D721Med (cell line): Measurements from ENCODE around the gene MBOAT2.
"Not testable (repeated sequence)": the region's sequence is repeated elsewhere in the genome, so short reads cannot be mapped to it uniquely, and the experiment has no call there.

Experiments used
- DNase-seq: peaks from one replicate; pipeline ENCODE4 v3.0.0; 2011; ENCODE audit warnings: low spot score; ENCODE audit not compliant: insufficient read length
- FAIRE-seq: peaks from 2 replicates; lab custom pipeline; 2011; peaks lifted over from hg19 to GRCh38; lab: Jason Lieb, UNC
- TF ChIP-seq, protein P1 (sequence below): IDR thresholded peaks from 2 replicates; pipeline ENCODE4 v1.5.1; 2012; ENCODE audit warnings: mild to moderate bottlenecking, control low read depth; ENCODE audit not compliant: insufficient read depth; ENCODE audit errors: missing control alignments

Gene MBOAT2

DNA sequence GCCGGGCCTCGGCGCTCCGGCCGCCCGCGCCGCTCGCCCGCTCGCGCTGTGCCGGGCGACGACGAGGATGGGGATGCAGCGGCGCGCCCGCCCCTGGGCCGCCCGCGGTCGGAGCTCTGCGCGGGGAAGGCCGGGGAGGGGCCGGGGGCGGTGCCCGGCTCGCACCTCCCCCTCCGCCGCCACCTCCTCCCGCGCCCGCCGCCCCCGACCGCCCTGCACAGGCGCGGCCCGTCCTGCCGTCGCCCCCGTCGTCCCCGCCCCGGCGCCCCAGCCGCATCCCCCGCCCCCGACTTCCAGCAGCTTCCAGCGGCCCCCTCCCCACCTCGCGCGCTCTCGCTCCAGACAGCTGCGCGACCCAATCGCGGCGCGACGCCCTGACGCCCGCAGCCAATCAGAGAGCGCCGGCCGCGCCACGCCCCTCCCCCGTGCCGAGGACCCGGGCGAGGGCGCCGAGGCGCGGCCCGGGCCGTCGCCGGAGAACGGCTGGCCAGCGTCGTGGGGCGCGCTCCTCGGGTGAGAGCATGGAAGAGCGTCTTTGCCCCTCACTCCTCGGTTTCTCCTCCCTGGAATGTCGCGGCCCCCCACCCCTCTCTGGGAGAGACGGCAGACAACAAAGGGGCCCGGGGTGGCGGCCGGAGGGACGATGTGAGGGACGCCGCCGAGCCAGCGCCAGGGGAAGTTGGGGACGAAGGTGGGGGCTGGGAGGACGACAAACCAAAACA, at the start of gene MBOAT2:
MBOAT2 (minus strand) TSS at position 69 of the 722 bp plus-strand sequence. CDS start 70 bp downstream, outside the sequence.
- peak; percentile 73 for DNase-seq
- TF ChIP-seq, protein P1, sequence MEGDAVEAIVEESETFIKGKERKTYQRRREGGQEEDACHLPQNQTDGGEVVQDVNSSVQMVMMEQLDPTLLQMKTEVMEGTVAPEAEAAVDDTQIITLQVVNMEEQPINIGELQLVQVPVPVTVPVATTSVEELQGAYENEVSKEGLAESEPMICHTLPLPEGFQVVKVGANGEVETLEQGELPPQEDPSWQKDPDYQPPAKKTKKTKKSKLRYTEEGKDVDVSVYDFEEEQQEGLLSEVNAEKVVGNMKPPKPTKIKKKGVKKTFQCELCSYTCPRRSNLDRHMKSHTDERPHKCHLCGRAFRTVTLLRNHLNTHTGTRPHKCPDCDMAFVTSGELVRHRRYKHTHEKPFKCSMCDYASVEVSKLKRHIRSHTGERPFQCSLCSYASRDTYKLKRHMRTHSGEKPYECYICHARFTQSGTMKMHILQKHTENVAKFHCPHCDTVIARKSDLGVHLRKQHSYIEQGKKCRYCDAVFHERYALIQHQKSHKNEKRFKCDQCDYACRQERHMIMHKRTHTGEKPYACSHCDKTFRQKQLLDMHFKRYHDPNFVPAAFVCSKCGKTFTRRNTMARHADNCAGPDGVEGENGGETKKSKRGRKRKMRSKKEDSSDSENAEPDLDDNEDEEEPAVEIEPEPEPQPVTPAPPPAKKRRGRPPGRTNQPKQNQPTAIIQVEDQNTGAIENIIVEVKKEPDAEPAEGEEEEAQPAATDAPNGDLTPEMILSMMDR = no peak
- FAIRE-seq = no peak

DNA sequence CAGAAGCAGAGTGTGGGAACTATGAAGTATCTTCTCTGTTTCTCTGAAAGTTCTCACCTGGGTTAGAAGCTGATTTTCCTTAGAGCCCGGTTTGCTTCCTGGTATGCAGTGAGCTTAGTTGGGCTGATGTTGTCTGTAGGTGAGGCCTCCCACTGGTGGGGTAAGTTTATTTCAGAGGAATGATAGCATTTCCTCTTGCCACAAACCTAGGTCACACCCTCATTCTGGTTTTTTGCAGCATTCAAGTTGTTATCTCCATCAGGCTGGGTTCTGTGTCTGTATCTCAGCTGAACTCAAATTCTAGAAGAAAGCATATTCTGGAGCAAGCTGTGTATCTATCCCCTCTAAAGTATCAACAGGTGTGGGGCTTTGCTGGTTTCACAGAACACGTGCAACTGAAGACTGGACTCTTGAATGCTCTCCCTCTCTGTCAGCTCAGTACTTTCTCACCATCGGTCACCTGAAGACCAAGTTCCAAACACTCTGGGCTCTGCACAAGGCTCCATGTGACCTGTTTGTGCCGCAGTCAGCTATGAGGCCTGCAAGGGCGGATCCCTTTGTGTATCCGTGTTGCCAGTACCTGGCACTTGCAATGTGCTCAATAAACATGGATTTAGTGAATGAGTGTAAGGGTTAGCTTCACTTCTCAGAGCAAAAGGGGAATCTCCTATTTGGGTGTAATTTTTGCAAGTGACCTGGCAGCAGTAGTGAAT, 49.5 kb upstream of the MBOAT2 start:
- FAIRE-seq = no peak
- TF ChIP-seq, protein P1 = no peak
- no peak for DNase-seq

DNA sequence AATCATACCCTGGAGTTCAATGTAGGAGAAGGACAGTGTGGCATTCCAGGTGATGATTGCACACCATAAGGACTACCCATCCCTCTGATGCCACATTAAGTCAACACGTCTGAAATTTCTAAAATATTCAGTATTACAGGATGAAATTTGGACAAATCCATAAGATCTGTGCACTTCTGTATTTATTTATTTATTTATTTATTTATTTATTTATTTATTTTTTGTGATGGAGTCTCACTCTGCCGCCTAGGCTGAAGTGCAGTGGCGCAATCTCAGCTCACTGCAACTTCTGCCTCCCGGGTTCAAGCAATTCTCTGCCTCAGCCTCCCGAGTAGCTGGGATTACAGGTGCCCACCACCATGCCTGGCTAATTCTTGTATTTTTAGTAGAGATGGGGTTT, 48.0 kb upstream of the MBOAT2 start:
- FAIRE-seq, DNase-seq: not testable (repeated sequence)

DNA sequence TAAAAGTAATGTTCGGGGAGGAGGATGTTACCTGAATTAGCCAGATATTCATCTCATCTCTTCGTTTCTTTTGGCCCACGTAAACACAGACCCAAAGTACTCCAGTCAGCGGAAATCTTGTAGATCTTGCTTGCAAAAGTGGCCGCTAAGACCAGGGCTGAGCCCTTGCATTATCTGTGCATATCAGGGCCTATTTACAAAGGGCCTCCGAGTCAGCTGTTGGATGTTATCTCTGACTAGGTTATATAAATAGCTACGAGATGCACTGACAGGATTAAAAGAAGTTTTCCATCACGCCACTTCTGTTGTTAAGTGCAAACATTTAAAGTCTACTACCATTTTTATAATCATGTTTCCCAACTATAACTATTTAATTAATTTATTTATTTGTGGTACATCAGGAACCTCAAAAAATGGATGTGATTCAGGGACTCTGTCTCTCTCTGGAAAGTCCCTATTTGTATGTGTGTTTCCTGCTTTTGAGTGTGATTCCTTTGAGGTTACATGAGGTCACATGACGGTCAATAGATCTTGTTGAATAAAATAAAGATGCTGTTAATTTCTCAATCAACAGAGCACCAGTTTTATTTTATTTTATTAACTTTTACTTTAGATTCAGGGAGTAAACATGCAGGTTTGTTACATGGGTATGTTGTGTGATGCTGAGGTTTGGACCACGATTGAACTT, 46.8 kb upstream of the MBOAT2 start:
- DNase-seq = no peak
- TF ChIP-seq, protein P1 = no peak
- no peak for FAIRE-seq

DNA sequence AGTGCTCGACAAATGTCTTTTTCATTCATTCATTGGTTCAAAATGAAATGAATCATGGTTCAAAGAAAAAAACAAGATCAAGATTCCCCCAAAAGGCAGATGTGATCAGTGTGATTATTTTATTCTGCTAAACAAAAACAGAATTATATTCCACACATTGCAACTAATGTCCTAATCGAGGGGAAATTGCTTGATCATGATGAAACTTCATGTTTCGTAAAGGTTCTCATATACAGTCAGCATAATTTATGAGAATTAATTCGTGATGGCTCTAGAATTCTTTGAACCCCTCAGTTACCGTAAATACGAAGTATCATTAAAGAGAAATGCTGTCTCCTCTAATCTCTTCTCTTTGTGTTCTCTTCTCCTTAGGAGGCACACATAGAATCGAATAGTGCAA, 42.1 kb upstream of the MBOAT2 start:
- TF ChIP-seq, protein P1 = no peak
- FAIRE-seq = no peak
- DNase-seq = no peak

DNA sequence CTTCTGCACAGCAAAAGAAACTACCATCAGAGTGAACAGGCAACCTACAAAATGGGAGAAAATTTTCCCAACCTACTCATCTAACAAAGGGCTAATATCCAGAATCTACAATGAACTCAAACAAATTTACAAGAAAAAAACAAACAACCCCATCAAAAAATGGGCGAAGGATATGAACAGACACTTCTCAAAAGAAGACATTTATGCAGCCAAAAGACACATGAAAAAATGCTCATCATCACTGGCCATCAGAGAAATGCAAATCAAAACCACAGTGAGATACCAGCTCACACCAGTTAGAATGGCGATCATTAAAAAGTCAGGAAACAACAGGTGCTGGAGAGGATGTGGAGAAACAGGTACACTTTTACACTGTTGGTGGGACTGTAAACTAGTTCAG, 40.0 kb upstream of the MBOAT2 start:
- FAIRE-seq, DNase-seq: not testable (repeated sequence)

- DNase-seq = no peak
- no peak for FAIRE-seq
- TF ChIP-seq, protein P1 = no peak
These were observed 33.7 kb upstream of the MBOAT2 start for GRCh38 chr2:9037166-9037565.
